BE2C (cell line): ENCODE measurements around the gene TRIB2.

Source experiments
- DNase-seq: peaks from one replicate; pipeline ENCODE4 v3.0.0-alpha.2; 2020
- H3K27me3 ChIP-seq: fragments of 250-450 bp; sonication (Bioruptor Pico); 2 replicates; pipeline ENCODE4 v1.5.1; 2020; ENCODE audit warnings: mild to moderate bottlenecking
- H3K36me3 ChIP-seq: fragments of 250-450 bp; sonication (Bioruptor Pico); 2 replicates; pipeline ENCODE4 v1.5.1; 2020; ENCODE audit warnings: mild to moderate bottlenecking
- H3K4me1 ChIP-seq: fragments of 250-450 bp; sonication (Bioruptor Pico); 2 replicates; pipeline ENCODE4 v1.5.1; 2020
- H3K4me3 ChIP-seq: 2 replicates; pipeline ENCODE4 v1.5.1; 2011; ENCODE audit warnings: low read depth, low read length
- H3K9me3 ChIP-seq: fragments of 250-450 bp; sonication (Bioruptor Pico); 2 replicates; pipeline ENCODE4 v1.5.1; 2020
- TF ChIP-seq, protein P1 (sequence below): IDR thresholded peaks from 2 replicates; pipeline ENCODE4 v1.5.1; 2012; ENCODE audit warnings: mild to moderate bottlenecking, low read depth, low read length

The TRIB2 gene

DNA sequence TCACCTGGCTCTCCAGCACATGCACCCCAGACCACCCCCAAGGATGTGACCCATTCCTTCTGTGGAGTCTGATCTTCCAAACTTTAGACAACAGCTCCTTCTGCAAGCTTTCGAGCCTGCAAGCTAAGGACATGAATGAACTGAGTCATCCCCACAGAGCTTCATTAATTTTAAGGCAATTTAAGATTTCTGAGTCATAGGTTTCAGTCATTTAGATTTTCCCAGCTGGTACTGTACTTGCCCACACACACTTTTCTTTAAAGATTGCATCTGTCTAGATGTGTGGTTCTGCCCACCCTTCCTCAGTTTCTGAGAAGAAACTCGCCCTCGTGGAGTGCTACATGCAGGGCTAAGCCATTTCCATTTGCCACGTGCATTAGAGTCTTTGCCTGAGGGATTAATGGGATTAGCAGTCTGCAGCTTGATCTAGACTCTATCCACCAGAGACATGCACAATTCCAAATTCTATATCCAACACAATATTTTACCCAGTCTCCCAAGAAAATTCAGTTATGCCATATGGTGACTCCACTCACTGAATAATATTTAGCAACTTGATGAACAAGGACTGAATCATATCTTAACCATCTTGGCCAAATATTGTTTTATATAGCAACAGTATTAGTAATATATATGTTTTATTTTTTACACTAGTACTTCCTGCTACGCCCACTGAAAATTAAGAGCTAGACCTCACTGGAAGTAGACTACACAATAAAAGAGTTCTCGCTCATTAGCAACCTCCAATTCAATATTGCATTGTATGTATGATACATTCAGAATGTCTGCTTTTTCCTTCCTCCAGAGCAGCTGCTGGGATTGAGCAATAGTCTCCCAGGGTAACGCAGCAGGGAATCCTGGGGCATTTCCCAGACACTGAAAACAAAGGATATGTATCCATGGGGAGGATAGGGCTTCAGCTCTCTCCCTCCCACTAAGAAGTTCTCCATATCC, 14.3 kb upstream of the TRIB2 start:
- no peak overlapping the region for H3K4me3 ChIP-seq
- H3K4me1 ChIP-seq = peaks cover 7% of the 10 kb centered on the region
- H3K9me3 ChIP-seq = no peaks in the 10 kb centered on the region
- no peaks in the 10 kb centered on the region for H3K36me3 ChIP-seq
- no peak for DNase-seq
- H3K27me3 ChIP-seq = no peaks in the 10 kb centered on the region
- TF ChIP-seq, protein P1, sequence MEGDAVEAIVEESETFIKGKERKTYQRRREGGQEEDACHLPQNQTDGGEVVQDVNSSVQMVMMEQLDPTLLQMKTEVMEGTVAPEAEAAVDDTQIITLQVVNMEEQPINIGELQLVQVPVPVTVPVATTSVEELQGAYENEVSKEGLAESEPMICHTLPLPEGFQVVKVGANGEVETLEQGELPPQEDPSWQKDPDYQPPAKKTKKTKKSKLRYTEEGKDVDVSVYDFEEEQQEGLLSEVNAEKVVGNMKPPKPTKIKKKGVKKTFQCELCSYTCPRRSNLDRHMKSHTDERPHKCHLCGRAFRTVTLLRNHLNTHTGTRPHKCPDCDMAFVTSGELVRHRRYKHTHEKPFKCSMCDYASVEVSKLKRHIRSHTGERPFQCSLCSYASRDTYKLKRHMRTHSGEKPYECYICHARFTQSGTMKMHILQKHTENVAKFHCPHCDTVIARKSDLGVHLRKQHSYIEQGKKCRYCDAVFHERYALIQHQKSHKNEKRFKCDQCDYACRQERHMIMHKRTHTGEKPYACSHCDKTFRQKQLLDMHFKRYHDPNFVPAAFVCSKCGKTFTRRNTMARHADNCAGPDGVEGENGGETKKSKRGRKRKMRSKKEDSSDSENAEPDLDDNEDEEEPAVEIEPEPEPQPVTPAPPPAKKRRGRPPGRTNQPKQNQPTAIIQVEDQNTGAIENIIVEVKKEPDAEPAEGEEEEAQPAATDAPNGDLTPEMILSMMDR = no peak

DNA sequence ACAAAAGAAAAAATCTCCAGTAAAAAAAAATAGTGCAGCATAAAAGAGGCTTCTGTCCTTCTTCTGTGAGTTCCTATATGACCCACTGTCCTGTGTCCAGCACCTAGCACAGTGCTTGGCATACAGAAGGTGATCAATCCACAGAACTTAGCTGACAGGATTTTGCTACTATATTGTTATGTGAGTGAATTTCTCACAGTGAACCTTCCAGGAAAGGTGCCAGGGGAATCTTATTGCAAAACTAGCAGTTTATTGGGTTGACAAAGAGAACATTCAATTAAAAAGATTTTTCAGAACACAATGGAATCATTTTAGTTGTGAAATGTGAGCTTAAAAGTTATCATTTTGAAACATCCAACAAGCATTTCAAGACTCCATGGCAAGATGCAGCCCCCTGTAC, 12.4 kb upstream of the TRIB2 start:
- Histone ChIP-seq H3K36me3 (no peaks in the 10 kb centered on the region), H3K4me1 (peaks cover 7% of the 10 kb centered on the region), H3K9me3 (no peaks in the 10 kb centered on the region), H3K4me3 (no peak overlapping the region), H3K27me3 (no peaks in the 10 kb centered on the region)
- no peak for DNase-seq
- TF ChIP-seq, protein P1 = no peak

DNA sequence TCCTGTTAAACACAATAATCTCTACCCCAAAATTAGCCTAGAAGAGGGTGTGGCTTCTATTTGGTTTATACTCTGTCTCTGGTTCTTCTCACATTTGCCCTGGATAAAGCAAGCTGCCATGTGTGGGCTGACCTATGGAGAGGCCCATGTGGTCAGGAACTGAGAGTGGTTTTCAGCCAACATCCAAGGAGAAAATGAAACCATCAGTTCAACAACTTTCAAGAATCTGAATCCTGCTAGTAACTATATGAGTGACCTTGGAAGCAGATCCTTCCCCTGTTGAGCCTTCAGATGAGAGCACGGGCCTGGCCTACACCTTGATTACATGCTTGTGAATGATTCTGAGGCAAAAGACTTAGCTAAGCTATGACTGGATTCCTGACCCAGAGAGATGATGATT, 11.5 kb upstream of the TRIB2 start:
- no peak overlapping the region for H3K4me3 ChIP-seq
- no peak for DNase-seq
- H3K4me1 ChIP-seq = peaks cover 7% of the 10 kb centered on the region
- H3K27me3 ChIP-seq = no peaks in the 10 kb centered on the region
- no peaks in the 10 kb centered on the region for H3K9me3 ChIP-seq
- no peaks in the 10 kb centered on the region for H3K36me3 ChIP-seq
- TF ChIP-seq, protein P1 = no peak

DNA sequence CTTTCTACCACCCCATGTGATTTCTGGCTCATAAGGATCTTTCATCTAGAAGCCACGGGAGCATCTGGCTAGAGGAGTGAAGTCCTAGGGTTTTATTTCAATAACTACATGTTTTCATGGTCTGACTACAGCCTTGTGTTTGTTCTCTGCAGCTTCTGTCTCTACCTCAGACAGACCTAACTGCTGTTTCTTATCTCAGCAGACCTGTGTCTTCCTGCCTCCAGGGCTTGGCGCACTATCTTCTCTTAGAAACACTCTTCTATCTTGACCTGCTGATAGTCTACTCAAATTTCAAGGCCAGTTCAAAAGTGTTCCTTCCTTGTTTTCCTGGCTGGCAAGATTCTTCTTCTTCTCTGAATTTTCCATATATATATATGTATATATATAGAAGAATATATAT, 11.0 kb upstream of the TRIB2 start:
- H3K4me1 ChIP-seq = peaks cover 7% of the 10 kb centered on the region
- no peaks in the 10 kb centered on the region for H3K36me3 ChIP-seq
- TF ChIP-seq, protein P1 = no peak
- no peak for DNase-seq
- H3K4me3 ChIP-seq = no peak overlapping the region
- no peaks in the 10 kb centered on the region for H3K27me3 ChIP-seq
- no peaks in the 10 kb centered on the region for H3K9me3 ChIP-seq

DNA sequence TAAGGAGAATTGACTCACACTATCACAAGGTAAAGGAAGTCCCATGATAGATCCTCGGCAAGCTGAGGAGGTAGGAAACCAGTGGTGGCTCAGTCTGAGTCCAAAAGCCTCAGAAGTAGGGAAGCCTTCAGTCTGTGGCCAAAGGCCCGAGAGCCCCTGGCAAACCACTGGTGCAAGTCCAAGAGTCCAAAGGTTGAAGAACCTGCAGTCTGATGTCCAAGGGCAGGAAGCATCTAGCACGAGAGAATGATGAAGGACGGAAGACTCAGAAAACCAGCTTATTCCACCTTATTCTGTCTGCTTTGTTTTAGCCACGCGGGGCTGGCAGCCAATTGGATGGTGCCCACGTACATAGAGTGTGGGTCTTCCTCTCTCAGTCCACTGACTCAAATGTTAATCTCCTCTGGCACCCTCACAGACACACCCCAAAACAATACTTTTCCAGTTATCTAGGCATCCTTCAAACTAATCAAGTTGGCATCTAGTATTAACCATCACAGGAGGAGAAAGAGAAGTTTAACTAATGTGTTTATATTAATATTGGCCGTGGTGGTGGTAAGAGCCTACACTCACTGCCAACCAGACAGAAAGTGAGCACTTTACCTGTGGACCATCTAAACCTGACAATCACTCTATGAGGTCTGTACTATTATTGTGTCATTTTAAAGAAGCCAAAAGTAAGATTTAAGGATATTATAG, 8.1 kb upstream of the TRIB2 start:
- no peaks in the 10 kb centered on the region for H3K4me1 ChIP-seq
- H3K4me3 ChIP-seq = no peak overlapping the region
- no peak for DNase-seq
- no peaks in the 10 kb centered on the region for H3K9me3 ChIP-seq
- H3K27me3 ChIP-seq = no peaks in the 10 kb centered on the region
- no peaks in the 10 kb centered on the region for H3K36me3 ChIP-seq
- TF ChIP-seq, protein P1 = no peak

DNA sequence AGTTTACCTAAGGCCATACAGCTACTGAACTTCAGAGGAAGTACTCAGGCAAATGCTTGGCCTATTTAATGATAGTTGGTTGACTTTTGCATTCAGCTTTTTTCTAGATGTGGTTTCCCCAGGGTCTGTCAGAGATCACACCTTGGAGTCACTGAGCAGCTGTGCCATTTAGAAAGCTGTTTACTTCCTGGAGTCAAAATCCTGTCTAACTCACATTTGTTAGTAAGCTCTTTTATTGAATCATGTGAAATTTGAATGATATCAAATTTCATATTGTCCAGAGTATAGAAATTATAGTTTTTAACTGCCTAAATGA, 7.6 kb upstream of the TRIB2 start:
- Histone ChIP-seq H3K4me3 (no peak overlapping the region), H3K27me3 (no peaks in the 10 kb centered on the region), H3K4me1 (no peaks in the 10 kb centered on the region), H3K36me3 (no peaks in the 10 kb centered on the region), H3K9me3 (no peaks in the 10 kb centered on the region)
- no peak for DNase-seq
- TF ChIP-seq, protein P1 = no peak
